ENCODE measurements around the gene JHY.
A peak's percentile ranks its signal among the peaks of the same experiment; 100 is the strongest.
"Not testable (repeated sequence)": the region's sequence is repeated elsewhere in the genome, so short reads cannot be mapped to it uniquely, and the experiment has no call there.

Gene JHY

DNA sequence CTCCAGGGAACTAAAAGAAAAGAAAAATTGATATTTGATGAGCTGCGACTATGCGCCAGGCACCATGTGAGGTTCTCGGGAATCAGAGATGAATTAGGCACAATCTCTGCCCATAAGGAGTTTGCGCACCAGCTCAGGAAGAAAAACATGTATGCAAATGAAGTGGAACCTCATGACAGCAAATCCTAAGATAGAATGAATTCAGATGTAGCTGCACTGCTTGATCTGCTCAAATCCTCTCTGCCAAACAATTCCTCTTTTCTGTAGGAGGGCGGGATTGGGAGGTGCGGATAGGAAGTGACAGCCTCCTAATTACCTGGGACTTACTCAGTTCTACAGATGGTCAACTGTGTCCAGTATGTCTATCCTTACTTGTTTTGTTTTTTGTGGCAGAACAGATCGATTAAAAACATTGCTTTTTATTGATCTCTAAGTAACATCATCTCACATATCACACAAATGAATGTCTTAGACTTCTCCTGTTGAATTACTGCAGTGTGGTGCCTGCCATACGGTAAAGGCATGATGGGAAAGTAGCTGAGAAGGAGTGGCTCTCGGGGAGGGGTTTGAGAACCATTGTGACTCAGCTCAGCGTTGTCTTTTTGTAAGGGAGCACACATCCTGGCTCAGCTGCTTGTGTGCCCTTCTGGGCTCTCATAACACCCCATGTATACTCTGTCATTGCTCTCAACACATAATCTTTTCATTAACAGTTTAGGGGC is 30.3 kb upstream of the JHY start:
- CTCF ChIA-PET: interaction anchor here (0.6 to 3.1 kb wide), 9 partner anchors 8 to 635 kb away, joined by 3 to 22 read pairs (median 4); no protein-coding TSS in a partner anchor
- no peak for DNase-seq (ENCODE audit: extremely low spot score)
- POLR2A ChIA-PET: no interaction called here
- no peak for TF ChIP-seq SUZ12 (IDR thresholded peaks at IDR 0.05)
- no peak for TF ChIP-seq TARDBP (IDR thresholded peaks at IDR 0.05)
- no peak for TF ChIP-seq FOXA1 (IDR thresholded peaks at IDR 0.05)
- no peak for TF ChIP-seq LEF1 (IDR thresholded peaks at IDR 0.05; ENCODE audit: borderline replicate concordance)
- no peak for TF ChIP-seq PKNOX1 (IDR thresholded peaks at IDR 0.05)
- no peak for TF ChIP-seq CTBP1 (IDR thresholded peaks at IDR 0.05; ENCODE audit: borderline replicate concordance)
- TF ChIP-seq ARNT (IDR thresholded peaks at IDR 0.05): no peak
- TF ChIP-seq NFRKB (IDR thresholded peaks at IDR 0.05): no peak
- TF ChIP-seq SP1 (IDR thresholded peaks at IDR 0.05): no peak
- no peak for TF ChIP-seq ZNF384 (IDR thresholded peaks at IDR 0.05)
- TF ChIP-seq BHLHE40 (IDR thresholded peaks at IDR 0.05; ENCODE audit: borderline replicate concordance): no peak
- no peak for TF ChIP-seq FOXK2 (IDR thresholded peaks at IDR 0.05)
- no peak for TF ChIP-seq HDGF (IDR thresholded peaks at IDR 0.05; ENCODE audit: borderline replicate concordance)

DNA sequence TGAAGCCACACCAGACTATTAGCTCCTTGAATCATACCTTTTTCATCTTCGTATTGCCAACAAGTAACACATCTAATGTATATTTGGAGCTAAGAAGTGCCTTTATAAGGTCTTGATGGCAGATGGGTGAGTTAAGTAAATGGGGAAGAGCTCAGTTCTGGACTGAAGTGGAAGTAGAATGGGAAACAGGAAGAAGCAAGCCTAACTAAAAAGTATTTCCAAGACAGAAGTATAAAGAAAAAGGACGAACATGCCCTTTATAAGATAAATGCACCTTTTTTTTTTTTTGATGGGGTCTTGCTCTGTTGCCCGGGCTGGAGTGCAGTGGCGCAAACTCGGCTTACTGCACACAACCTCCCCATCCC is 29.8 kb upstream of the JHY start:
- ChIA-PET CTCF (interaction anchor here (0.6 to 3.1 kb wide), 8 partner anchors 9 to 634 kb away, joined by 3 to 22 read pairs (median 4); no protein-coding TSS in a partner anchor), POLR2A (no interaction called here)
- TF ChIP-seq FOXM1 (IDR thresholded peaks at IDR 0.05; ENCODE audit: borderline replicate concordance) (no peak), TARDBP (IDR thresholded peaks at IDR 0.05) (no peak), FOXA1 (IDR thresholded peaks at IDR 0.05) (no peak), ZNF384 (IDR thresholded peaks at IDR 0.05) (no peak), ELF4 (IDR thresholded peaks at IDR 0.05) (no peak), SP1 (IDR thresholded peaks at IDR 0.05) (no peak)
- no peak for DNase-seq (ENCODE audit: extremely low spot score)

- DNase-seq (ENCODE audit: extremely low spot score): no peak
- ChIA-PET POLR2A (no interaction called here), CTCF (interaction anchor here (0.6 to 3.1 kb wide), 8 partner anchors 9 to 224 kb away, joined by 3 to 22 read pairs (median 6); no protein-coding TSS in a partner anchor)
- TF ChIP-seq FOXA1 (IDR thresholded peaks at IDR 0.05) (no peak), BHLHE40 (IDR thresholded peaks at IDR 0.05; ENCODE audit: borderline replicate concordance) (no peak), SP1 (IDR thresholded peaks at IDR 0.05) (no peak), L3MBTL2 (conservative IDR thresholded peaks at IDR 0.05) (no peak), ELF4 (IDR thresholded peaks at IDR 0.05) (no peak), LEF1 (IDR thresholded peaks at IDR 0.05; ENCODE audit: borderline replicate concordance) (no peak), ZNF384 (IDR thresholded peaks at IDR 0.05) (no peak), SUZ12 (IDR thresholded peaks at IDR 0.05) (no peak), FOXM1 (IDR thresholded peaks at IDR 0.05; ENCODE audit: borderline replicate concordance) (no peak)
These were observed 29.3 kb upstream of the JHY start for GRCh38 chr11:122853261-122853660.

- peak; percentile 76 for DNase-seq (ENCODE audit: extremely low spot score)
- TF ChIP-seq FOXK2 (IDR thresholded peaks at IDR 0.05) (no peak), SP1 (IDR thresholded peaks at IDR 0.05) (no peak), CTBP1 (IDR thresholded peaks at IDR 0.05; ENCODE audit: borderline replicate concordance) (no peak), PKNOX1 (IDR thresholded peaks at IDR 0.05) (no peak), NFRKB (IDR thresholded peaks at IDR 0.05) (no peak), FOXA1 (IDR thresholded peaks at IDR 0.05) (no peak), ARNT (IDR thresholded peaks at IDR 0.05) (no peak), FOXM1 (IDR thresholded peaks at IDR 0.05; ENCODE audit: borderline replicate concordance) (no peak), SUZ12 (IDR thresholded peaks at IDR 0.05) (no peak), ZNF384 (IDR thresholded peaks at IDR 0.05) (no peak)
- POLR2A ChIA-PET: no interaction called here
- CTCF ChIA-PET: interaction anchor here (0.5 to 3.1 kb wide), 11 partner anchors 10 to 225 kb away, joined by 3 to 22 read pairs (median 3); no protein-coding TSS in a partner anchor
These were observed 28.6 kb upstream of the JHY start for GRCh38 chr11:122853971-122854446.

DNA sequence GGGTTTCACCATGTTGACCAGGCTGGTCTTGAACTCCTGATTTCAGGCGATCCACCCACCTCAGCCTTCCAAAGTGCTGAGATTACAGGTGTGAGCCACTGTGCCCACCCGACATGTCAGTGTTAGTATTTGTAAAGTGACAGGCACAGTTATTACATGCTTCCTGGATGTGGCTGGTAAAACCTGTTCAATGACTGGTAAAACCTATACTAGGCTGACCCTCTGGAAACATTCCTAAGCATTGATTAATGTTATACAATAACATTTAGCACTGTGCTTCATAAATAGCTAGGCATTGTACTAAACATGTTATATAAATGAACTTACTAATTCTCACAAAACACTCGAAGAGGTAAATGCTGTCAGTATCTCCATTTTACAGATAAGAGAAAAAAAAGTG is 20.9 kb upstream of the JHY start:
- no peak for TF ChIP-seq TARDBP (IDR thresholded peaks at IDR 0.05)
- no peak for TF ChIP-seq SP1 (IDR thresholded peaks at IDR 0.05)
- no peak for TF ChIP-seq FOXK2 (IDR thresholded peaks at IDR 0.05)
- no peak for TF ChIP-seq FOXA1 (IDR thresholded peaks at IDR 0.05)
- TF ChIP-seq NFRKB (IDR thresholded peaks at IDR 0.05): no peak
- no peak for DNase-seq (ENCODE audit: extremely low spot score)
- CTCF ChIA-PET: interaction anchor here (4.4 kb wide), 1 partner anchor 161 kb away, joined by 27 read pairs; no protein-coding TSS in a partner anchor
- POLR2A ChIA-PET: no interaction called here

GRCh38 chr11:122862091-122862490 is 20.5 kb upstream of the JHY start:
- no peak for DNase-seq (ENCODE audit: extremely low spot score)
- POLR2A ChIA-PET: no interaction called here
- TF ChIP-seq ZNF384 (IDR thresholded peaks at IDR 0.05) (no peak), NFRKB (IDR thresholded peaks at IDR 0.05) (no peak), HDGF (IDR thresholded peaks at IDR 0.05; ENCODE audit: borderline replicate concordance) (no peak), PKNOX1 (IDR thresholded peaks at IDR 0.05) (no peak), FOXA1 (IDR thresholded peaks at IDR 0.05) (no peak), ARNT (IDR thresholded peaks at IDR 0.05) (no peak), FOXK2 (IDR thresholded peaks at IDR 0.05) (no peak), SUZ12 (IDR thresholded peaks at IDR 0.05) (no peak), TARDBP (IDR thresholded peaks at IDR 0.05) (no peak), FOXM1 (IDR thresholded peaks at IDR 0.05; ENCODE audit: borderline replicate concordance) (no peak)
- CTCF ChIA-PET: interaction anchor here (0.9 to 4.4 kb wide), 2 partner anchors 161 to 300 kb away, joined by 3 to 27 read pairs; no protein-coding TSS in a partner anchor

DNA sequence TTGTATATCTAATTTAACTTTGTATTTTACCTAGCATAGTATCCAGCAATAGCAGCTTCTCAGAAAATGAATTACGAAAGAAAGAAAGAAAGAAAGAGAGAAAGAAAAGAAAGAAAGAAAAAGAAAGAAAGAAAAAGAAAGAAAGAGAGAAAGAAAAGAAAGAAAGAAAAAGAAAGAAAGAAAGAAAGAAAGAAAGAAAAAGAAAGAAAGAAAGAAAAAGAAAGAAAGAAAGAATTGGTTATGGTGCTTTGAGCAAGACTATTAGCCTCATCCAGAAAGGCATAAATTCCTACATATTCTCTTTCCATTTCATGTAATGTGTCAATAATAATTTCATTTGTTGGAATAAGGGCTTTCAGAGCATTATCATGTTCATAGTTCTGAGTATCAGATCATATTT is 19.4 kb upstream of the JHY start:
- POLR2A ChIA-PET: interaction anchor here (1.8 kb wide), 1 partner anchor 190 kb away, joined by 4 read pairs; no protein-coding TSS in a partner anchor
- DNase-seq (ENCODE audit: extremely low spot score): not testable (repeated sequence)
- CTCF ChIA-PET: interaction anchor here (0.5 to 4.4 kb wide), 16 partner anchors 9 to 932 kb away, joined by 3 to 27 read pairs (median 4); no protein-coding TSS in a partner anchor

All from HEK293T (cell line).